HuH-7 (cell line): ENCODE data around the gene SFXN5.
"Not testable (repeated sequence)": the region's sequence is repeated elsewhere in the genome, so short reads cannot be mapped to it uniquely, and the experiment has no call there.

Experiments
- DNase-seq: peaks from one replicate; pipeline ENCODE4 v3.0.0; 2011; ENCODE audit warnings: low spot score

Gene SFXN5

GRCh38 chr2:73100956-73101355 lies 29.4 kb upstream of the SFXN5 start:
- DNase-seq: no peak

- DNase-seq: no peak
These were observed 28.0 kb upstream of the SFXN5 start for GRCh38 chr2:73099486-73099885.

- no peak for DNase-seq
These were observed 24.4 kb upstream of the SFXN5 start for GRCh38 chr2:73095910-73096309.

GRCh38 chr2:73093601-73094218 lies 22.2 kb upstream of the SFXN5 start:
- not testable (repeated sequence) for DNase-seq

- DNase-seq: peak; percentile 68
These were observed 20.8 kb upstream of the SFXN5 start for GRCh38 chr2:73092146-73092783.

- DNase-seq: no peak
These were observed 20.2 kb upstream of the SFXN5 start for GRCh38 chr2:73091696-73092095.

GRCh38 chr2:73091164-73091563 lies 19.7 kb upstream of the SFXN5 start:
- DNase-seq: peak; percentile 63

GRCh38 chr2:73089270-73090030 lies 17.9 kb upstream of the SFXN5 start:
- no peak for DNase-seq

GRCh38 chr2:73088703-73089102 lies 17.2 kb upstream of the SFXN5 start:
- DNase-seq: no peak

- DNase-seq: no peak
These were observed 16.7 kb upstream of the SFXN5 start for GRCh38 chr2:73088211-73088610.

GRCh38 chr2:73087311-73087710 lies 15.8 kb upstream of the SFXN5 start:
- DNase-seq: no peak

GRCh38 chr2:73085691-73086090 lies 14.2 kb upstream of the SFXN5 start:
- DNase-seq: peak; percentile 96

GRCh38 chr2:73084971-73085370 lies 13.5 kb upstream of the SFXN5 start:
- no peak for DNase-seq

- no peak for DNase-seq
These were observed 12.6 kb upstream of the SFXN5 start for GRCh38 chr2:73083886-73084800.

- DNase-seq: no peak
These were observed 11.3 kb upstream of the SFXN5 start for GRCh38 chr2:73082523-73083410.

GRCh38 chr2:73081181-73081671 lies 9.7 kb upstream of the SFXN5 start:
- DNase-seq: no peak

GRCh38 chr2:73080321-73081131 lies 9.0 kb upstream of the SFXN5 start:
- DNase-seq: no peak

GRCh38 chr2:73079636-73080035 lies 8.1 kb upstream of the SFXN5 start:
- no peak for DNase-seq

- no peak for DNase-seq
These were observed 7.2 kb upstream of the SFXN5 start for GRCh38 chr2:73078457-73079411.
